Measurements from ENCODE around the gene DPY19L2.
"Not testable (repeated sequence)": the region's sequence is repeated elsewhere in the genome, so short reads cannot be mapped to it uniquely, and the experiment has no call there.

Gene DPY19L2

DNA sequence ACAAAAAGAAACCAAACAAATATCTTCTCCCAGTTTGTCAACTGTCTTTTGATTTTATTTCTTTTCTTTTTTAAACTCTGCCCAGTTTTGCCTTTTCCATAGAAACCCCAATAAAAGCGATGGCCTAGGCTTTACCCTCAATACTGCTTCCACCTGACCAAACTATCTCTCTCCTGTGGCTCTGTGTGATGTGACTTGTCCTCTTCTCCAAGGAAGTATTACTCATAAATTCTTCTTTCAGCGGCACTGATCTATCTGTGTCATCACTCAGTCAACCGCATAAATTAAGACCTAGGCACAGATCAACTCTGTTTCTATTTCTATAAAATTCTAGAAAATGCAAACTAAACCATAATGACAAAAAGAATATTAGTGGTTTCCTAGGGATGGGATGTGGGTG lies 9.8 kb downstream of the DPY19L2 start:
- not testable (repeated sequence) for DNase-seq

DNA sequence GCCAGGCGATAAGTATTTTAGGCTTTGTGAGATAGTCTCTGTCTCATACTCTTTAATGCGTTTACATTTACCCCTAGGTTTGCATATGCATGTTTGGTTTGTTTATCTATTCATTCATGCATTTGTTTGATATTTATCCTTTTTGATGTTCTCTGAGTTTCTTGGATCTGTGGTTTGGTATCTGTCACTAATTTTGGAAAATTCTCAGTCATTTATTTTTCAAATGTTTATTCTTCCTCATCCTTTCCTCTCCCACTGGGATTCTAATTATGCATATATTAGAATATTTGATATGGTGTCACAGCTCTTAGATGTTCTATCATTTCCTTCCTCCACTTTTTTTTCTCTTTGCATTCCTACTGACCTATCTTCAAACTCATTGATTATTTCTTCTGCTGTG lies 11.9 kb downstream of the DPY19L2 start:
- DNase-seq, result not testable (repeated sequence)

DNA sequence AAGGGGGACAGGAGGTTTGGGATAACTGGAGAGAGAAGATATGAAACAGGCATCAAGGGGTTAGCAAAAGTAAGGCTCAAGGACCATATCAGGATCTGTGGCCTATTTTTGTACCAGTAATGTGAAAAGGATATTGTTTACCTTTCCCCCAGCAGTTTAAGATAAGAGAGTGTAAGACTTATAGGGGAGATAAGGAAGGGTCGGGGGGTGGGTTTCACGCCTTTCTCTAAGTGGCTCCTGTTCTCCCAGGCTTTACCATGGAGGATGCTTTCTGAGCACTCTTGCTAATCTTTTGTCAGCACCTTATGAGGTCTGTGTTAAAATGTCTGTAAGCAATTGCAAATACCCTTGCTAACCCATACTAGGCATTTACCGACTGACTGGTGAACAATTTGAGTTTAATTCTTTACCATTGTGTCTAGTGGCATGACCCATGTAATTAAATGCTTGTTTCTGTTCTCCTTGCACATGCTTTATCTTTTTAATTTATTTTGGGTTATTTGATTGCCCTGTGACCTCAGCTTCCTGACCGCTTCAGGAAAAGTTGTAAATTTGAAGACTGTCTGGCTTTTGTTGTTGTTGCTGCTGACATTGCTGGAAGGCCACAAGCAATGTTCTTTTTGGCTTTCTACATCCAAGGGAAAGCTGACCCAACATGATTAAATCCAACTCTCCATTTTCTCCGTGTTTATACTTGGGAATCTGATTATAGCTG lies 12.6 kb downstream of the DPY19L2 start:
- DNase-seq, result not testable (repeated sequence)

DNA sequence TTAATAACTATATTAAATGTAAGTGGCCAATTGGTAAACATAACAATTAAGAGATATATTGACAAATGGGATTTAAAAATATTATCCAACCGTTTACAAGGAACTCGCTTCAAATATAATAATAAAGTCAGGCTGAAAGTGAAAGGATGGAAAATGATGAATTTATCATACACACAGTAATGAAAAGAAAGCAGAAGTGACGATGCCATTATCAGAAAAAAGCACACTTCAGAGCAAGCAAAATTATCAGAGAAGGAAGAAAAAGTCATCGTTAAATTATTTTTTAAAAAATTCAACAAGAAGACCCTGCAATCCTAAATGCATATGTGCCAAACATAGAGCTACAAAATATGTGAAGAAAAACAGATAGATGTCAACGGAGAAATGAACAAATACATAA lies 13.8 kb downstream of the DPY19L2 start:
- DNase-seq, result not testable (repeated sequence)

DNA sequence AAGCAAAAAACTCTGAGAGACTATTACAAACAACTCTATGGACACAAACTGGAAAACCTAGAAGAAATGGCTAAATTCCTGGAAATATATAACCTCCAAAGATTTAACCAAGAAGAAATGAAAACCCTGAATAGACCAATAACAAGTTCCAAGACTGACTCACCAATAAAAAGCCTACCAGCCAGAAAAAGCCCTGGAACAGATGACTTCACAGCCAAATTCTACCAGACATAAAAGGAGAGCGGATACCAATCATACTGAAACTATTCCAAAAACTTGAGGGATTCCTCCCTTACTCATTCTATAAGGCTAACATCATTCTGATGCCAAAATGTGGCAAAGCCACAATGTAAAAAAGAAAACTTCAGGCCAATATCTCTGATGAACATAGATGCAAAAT lies 18.8 kb downstream of the DPY19L2 start:
- DNase-seq, result not testable (repeated sequence)

DNA sequence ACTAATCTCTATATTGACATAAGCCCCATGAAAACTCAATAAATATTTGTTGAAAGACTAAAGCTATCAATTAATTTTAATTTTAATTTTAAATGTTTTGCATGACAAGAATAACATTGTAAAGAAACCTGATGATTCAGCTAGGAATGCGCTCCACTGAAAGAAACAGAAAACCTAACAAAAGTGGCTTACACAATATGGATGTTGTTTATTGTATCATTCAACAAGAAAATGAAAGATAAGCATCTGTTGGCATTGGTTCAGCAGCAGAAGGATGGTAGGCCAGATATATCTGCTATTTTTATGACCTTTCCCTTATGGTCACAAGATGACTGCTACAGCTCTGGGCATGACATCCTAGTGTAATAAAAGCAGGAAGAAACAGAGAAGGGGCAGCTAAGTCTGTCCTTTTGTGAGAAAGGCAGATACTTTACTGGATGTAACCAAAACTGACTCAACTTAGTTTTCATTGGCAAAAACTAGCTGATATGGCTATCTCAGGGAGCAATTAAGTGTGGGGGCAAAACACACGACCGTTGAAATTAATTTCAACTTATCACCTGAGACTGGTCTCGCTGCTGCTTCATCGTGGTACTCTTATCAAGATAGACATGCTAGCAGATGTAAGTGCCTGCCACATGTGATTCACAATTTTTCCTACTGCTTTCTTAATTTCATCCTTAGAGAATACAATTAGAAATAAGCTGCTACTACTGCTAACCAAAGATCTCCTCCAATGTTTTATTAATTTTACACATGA lies 24.7 kb downstream of the DPY19L2 start:
- not testable (repeated sequence) for DNase-seq

DNA sequence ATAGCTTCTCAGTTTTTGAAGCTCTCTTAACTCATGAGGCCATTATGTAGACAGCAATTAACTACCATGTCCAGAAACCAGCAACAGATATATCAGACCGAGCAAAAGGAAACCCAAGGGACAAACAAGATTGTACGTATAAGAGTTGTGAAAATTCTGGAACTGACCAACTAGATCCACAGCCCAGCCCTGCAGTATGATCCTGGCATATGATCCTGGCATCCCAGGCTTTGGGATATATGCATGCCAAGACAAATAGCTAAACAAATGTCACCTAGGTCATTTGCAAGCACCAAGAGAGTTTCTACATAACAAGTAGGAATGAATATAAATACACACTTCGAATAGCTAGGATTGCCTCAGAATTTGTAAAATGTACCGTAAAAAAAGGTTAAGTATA lies 44.0 kb downstream of the DPY19L2 start:
- DNase-seq, result not testable (repeated sequence)

DNA sequence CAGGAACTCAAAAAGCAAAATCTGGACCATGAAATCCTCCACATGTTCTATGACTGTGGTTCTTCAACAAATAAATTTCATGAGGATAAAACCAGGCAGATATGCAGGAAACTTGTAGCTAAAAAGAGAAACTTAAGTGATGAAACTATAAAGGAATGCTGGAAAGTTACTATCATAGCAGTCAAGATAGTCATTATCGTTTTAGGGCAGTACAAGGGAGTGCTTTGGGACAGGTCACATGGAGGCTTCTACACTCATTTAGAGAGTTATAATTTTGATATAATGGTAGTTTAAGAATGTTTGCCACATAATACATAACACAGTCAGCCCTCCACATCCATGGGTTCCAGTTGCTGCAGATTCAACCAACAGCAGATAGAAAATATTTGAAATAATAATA lies 52.7 kb downstream of the DPY19L2 start:
- DNase-seq, result not testable (repeated sequence)

DNA sequence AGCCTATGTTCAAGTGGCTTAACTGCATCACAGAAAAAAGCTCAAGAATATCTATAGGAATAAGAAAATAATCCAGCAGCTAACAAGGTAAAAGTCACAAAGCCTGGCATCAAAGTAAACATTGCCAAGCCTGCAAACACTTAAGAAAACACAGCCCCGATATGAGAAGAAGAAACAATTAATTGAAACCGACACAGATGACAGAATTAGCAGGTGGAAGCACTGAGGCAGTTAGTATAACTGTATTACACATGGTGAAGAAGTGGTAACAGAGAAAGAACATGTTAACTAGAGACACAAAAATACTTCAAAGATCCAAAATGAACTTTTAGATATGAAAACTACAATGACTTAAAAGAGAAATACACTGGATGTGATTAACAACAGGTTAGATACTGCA lies 57.0 kb downstream of the DPY19L2 start:
- DNase-seq, result not testable (repeated sequence)

DNA sequence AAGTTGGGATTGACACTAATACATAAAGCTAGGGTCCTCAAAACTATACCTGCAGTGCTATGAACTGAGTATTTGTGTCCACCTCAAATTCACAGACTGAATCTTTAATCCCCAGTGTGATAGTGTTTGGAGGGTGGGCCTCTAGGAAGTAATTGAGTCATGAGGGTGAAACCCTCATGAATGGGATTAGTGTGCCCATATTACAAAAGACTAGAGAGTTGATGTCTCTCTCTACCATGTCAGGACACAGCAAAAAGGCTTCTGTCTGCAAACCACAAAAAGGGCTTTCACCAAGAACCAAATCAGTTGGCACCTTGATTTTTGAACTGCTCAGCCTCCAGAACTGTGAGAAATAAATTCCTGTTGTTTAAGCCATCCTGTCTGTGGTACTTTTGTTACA lies 59.0 kb downstream of the DPY19L2 start:
- not testable (repeated sequence) for DNase-seq

DNA sequence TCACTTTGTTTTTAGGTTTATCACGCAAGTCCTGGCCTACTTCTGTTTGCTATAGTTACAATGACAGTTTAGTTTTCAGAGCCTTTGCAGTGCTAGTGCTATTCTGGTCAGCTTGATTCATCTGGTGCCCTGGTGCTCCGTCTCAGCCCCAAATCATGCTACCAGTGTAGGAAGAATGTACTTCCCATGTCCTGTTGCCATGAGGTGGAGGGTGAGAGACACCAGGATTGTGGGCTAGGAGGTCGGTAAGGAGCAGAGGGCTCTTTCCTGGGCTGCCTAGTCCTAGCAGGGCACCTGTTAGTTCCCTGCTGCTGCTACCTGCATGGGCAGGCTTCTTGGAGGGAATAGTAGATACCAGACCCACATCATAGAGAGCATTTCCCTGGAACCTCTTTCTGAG lies 63.3 kb downstream of the DPY19L2 start:
- not testable (repeated sequence) for DNase-seq

DNA sequence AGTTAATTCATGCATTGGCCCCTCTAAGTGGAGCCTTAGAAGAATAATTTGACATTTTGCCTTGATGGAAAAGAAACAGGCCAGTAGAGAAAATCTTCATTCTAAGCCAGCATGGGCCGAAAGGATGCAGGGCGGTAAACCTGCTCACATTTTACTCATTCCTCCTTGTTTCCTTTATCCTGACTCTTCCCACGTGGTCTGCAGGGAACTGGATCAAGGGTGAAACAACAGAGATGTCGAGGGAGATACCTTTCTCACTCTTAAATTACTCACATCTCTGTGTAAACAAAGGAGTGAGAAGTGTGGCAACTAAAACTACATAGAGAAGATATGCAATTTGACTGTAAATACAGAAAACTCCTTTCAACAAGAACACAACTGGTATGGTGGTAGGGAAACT lies 73.5 kb downstream of the DPY19L2 start:
- DNase-seq, result not testable (repeated sequence)

DNA sequence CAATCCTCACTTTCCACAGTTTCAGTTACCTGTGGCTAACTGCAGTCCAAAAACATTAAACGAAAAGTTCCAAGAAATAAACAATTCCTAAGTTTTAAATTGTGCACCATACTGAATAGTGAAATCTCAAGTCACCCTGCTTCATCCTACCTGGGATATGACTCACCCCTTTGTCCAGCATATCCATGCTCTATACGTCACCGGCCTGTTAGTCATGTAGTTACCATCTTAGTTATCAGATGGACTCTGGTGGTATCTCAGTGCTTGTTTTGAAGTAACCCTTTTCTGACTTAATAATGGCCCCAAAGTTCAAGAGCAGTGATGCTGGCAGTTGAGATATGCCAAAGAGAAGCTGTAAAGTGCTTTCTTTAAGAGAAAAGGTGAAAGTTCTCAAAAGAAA lies 83.9 kb downstream of the DPY19L2 start:
- DNase-seq, result not testable (repeated sequence)

DNA sequence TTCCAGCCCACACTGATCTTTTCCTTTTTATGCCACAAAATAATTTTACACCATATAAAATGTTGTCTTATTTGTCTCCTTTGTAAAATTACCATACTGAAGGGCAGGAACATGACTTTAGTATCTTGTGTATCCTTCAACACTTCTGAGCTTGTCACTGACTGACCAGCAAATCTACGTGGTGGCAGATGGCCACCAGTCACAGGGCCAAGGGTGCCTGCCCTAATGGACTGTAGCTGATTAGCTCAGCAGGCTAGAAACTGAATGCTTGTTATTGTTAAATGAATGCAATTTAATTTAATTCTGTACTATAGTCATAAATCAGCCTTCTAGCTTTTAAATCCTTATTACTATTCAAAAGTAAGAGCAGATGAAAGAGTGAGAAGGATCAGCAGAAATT lies 85.0 kb downstream of the DPY19L2 start:
- not testable (repeated sequence) for DNase-seq

DNA sequence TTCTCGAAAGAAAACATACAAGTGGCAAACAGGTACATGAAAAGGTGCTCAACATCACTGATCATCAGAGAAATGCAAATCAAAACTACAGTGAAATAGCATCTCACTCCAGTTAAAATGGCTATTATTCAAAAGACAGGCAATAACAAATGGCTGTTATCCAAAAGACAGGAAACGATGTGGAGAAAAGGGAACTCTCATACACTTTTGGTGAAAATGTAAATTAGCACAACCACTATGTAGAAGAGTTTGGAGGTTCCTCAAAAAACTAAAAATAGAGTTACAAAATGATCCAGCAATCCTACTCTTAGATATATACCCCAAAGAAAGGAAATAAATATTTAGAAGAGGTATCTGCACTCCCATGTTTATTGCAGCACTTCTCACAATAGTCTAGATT lies 90.7 kb downstream of the DPY19L2 start:
- DNase-seq, result not testable (repeated sequence)

DNA sequence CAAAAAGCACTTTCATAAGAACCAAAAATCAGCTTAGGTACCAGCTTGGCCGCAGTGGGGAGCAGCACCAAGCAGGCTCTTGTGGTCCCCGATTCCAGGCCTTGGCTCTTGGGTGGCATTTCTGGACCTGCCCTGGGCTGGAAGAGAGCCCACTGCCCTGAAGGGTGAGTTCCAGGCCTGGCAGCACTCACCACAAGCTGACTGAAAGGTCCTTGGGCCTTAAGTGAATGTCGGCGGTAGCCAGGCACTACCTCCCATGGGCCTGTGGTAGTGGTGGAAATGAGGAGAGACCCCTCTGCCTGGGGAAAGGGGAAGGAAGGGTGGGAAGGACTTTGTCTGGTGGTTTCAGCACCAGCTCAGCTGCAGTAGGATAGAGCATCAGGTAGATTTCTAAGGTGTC lies 96.3 kb downstream of the DPY19L2 start:
- not testable (repeated sequence) for DNase-seq

DNA sequence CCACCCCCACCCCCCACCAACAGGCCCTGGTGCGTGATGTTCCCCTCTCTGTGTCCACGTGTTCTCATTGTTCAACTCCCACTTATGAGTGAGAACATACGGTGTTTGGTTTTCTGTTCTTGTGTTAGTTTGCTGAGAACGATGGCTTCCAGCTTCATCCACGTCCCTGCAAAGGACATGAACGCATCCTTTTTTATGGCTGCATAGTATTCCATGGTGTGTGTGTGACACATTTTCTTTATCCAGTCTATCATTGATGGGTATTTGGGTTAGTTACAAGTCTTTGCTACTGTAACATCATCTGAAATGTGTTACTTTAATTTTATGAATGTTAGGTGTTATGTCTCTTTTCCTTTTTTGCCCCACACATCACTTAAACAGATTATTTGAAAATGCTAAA lies 109.8 kb downstream of the DPY19L2 start:
- not testable (repeated sequence) for DNase-seq

DNA sequence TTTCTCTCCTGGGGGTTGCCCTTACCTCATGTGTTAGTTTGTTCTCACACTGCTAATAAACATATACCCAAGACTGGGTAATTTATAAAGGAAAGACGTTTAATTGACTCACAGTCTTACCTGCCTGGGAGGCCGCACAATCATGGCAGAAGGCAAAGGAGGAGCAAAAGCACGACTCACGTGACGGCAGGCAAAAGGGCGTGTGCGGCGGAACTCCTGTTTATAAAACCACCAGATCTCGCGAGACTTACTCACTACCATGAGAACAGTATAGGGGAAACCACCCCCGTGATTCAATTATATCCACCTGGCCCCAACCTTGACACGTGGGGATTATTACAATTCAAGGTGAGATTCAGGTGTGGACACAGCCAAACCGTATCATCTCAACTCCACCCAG lies 116.9 kb downstream of the DPY19L2 start:
- DNase-seq, result not testable (repeated sequence)

DNA sequence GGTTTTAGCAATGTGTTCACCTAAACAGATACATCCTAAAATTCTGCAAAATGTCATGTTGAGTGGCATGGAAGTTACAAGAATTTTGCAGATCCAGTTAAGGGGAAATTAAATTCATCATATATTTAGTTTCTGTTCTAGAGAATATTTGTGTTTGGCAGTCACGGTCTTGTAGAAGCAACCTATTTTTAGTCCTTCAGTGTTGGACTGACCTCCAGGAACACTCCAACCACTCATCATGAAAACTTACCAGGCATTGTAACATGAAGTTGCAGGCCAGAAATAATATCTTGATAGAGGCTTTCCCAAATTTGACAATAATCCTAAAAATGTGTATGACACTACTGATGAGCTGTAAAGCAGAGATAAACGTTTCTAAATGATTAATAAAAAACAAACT lies 119.3 kb downstream of the DPY19L2 start:
- not testable (repeated sequence) for DNase-seq

DNA sequence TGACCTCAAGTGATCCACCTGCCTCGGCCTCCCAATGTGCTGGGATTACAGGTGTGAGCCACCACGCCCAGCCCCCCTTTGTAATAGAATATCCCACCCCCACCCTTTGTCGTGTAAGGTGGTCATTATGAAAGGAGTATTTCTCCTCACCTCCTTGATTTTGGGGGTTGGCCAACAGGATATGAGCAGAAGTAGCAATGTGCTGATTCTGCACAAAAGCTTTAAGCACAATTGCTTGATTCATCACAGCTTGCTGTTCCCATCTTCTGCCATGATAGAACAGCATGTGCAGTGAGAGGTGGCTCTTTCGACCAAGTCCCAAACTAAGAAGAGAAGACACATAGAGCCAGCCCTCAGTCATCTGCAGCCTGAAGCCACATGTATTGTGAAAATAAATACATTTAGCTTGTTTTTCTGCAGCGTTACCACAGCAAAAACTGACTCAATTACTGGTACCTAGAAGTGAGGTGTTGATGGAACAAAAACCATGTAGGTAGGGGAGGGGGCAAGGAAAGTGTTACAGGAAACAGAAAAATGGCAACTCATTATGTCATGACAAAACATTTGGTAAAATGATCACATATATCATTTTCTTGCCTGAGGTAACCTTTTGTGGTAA lies 122.9 kb downstream of the DPY19L2 start:
- DNase-seq, result not testable (repeated sequence)

DNA sequence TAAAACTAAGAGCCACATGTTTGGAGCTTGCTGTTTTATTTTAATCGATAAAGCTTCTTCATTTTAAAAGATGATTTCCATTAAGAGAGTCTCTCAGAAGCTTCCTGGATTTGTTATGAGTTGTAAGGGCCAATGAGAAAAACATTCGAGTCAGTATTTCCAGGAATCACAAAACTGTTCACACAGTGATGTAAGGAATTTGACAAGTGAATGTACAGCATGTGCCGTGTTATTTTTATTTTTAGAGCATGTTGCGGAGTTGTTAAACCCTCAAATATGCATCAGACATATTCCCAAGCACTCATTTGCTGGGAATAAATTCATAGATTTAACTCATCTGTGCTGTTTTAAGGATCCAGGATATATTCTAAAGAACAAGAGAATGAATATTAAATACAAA lies 129.6 kb downstream of the DPY19L2 start:
- not testable (repeated sequence) for DNase-seq

DNA sequence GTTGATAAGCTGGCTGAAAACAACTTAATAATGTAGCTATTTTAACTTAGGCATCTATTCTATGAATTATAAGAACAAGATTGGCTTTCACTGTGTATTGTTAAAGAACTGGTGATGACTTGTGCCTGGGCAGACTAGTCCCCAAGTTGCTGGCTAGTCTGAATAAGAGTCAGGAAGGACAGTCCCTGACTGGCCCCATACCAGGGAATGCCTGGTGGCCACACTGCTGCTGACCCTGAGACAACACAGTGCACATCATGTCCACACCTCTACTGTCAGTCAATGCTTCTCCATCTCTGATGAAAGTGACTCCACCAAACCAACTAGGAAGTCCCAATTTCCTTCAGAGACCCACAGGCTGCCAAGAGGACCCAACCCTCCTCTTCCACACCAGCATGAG lies 130.5 kb downstream of the DPY19L2 start:
- not testable (repeated sequence) for DNase-seq

DNA sequence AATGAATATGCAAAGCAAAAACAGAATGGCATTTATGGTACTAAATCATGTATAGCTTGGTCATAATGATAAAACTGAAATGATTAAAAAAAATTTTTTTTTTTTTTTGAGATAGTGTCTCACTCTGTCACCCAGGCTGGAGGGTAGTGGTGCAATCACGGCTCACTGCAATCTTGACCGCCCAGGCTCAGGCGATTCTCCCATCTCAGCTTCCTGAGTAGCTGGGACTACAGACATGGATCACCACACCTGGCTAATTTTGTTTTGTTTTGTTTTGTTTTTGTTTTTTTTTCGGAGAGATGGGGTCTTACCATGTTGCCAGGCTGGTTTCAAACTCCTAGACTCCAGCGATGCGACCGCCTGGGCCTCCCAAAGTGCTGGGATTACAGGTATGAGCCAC lies 138.7 kb downstream of the DPY19L2 start:
- DNase-seq, result not testable (repeated sequence)

DNA sequence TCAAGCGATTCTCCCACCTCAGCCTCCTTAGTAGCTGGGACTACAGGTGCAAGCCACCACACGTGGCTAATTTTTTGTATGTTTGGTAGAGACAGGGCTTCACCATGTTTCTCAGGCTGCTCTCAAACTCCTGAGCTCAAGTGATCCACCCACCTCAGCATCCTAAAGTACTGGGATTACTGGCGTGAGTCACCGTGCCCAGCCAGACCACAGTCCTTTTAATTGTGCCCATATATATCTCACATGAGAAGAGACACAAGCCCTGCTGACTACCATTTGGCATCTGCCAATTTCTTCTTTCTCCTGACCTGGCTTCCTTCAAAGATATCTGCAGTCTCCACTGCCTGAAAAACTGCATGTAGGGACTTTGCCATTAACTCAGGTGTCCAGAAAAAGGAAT lies 142.5 kb downstream of the DPY19L2 start:
- no peak for DNase-seq
